T-helper 17 cell (primary cell): ENCODE results near the gene LIPA. TPM values are rescaled to one million over a fixed set of nuclear protein-coding genes. Genes with fewer than 3 reads are reported as not detected.
A peak's percentile ranks its signal among the peaks of the same experiment; 100 is the strongest.

Source experiments
- ATAC-seq: fragments of 150-1000 bp; cut with Tn5 transposase; 2 replicates; pipeline ENCODE4 v1.10.0; 2021; ENCODE audit warnings: mild to moderate bottlenecking, moderate library complexity
- DNase-seq, 3 donors: peaks; one replicate each; pipeline versions ENCODE4 v3.0.0 to v3.0.0-alpha.2; 2020 to 2021
- H3K9me3 ChIP-seq: one replicate; pipeline ENCODE4 v1.7.0; 2013; ENCODE audit warnings: low read length, mild to moderate bottlenecking; ENCODE audit not compliant: control insufficient read depth, poor library complexity, severe bottlenecking
- H3K27ac Mint-ChIP-seq: one replicate; pipeline ENCODE4 v1.8.0; 2022; ENCODE audit warnings: mild to moderate bottlenecking, moderate library complexity, mixed read lengths
- H3K27me3 Mint-ChIP-seq: one replicate; pipeline ENCODE4 v1.8.0; 2022; ENCODE audit warnings: mixed read lengths
- H3K36me3 Mint-ChIP-seq: one replicate; pipeline ENCODE4 v1.8.0; 2022; ENCODE audit warnings: low read depth, mixed read lengths
- H3K4me1 Mint-ChIP-seq: one replicate; pipeline ENCODE4 v1.8.0; 2022; ENCODE audit warnings: mild to moderate bottlenecking, mixed read lengths
- H3K4me3 Mint-ChIP-seq: one replicate; pipeline ENCODE4 v1.8.0; 2022; ENCODE audit warnings: mild to moderate bottlenecking, moderate library complexity, mixed read lengths
- total RNA-seq, 4 donors: library from RNA in 2 of 4; stranded (reverse) in 2 of 4; gene quantifications; one replicate each; pipeline ENCODE4 v1.2.3 and lab custom pipeline; 2022 to 2026

Gene LIPA
- total RNA-seq, 2 donors from 2014 or later = 24.7 to 33.8 TPM

- no peak overlapping the region for H3K4me3 Mint-ChIP-seq
- ATAC-seq = no peak
Observed at GRCh38 chr10:89281606-89282395, 30.2 kb upstream of the LIPA start.

GRCh38 chr10:89280508-89280907 lies 28.9 kb upstream of the LIPA start:
- Mint-ChIP-seq H3K27me3 (peaks cover 12% of the 10 kb centered on the region), H3K4me1 (no peaks in the 10 kb centered on the region), H3K27ac (no peak overlapping the region), H3K36me3 (peaks cover 2% of the 10 kb centered on the region), H3K4me3 (no peak overlapping the region)
- no peak for DNase-seq
- ATAC-seq = no peak
- no peaks in the 10 kb centered on the region for H3K9me3 ChIP-seq

More at GRCh38 chr10:89281606-89282395, 30.2 kb upstream of the LIPA start:
- DNase-seq = no peak
- Mint-ChIP-seq H3K27ac (no peak overlapping the region), H3K36me3 (peaks cover 2% of the 10 kb centered on the region), H3K27me3 (peaks cover 10% of the 10 kb centered on the region), H3K4me1 (no peaks in the 10 kb centered on the region)
- no peaks in the 10 kb centered on the region for H3K9me3 ChIP-seq

GRCh38 chr10:89279421-89279869 lies 27.9 kb upstream of the LIPA start:
- peaks cover 2% of the 10 kb centered on the region for H3K36me3 Mint-ChIP-seq
- no peaks in the 10 kb centered on the region for H3K4me1 Mint-ChIP-seq
- H3K27ac Mint-ChIP-seq = no peak overlapping the region
- no peaks in the 10 kb centered on the region for H3K9me3 ChIP-seq
- H3K27me3 Mint-ChIP-seq = peaks cover 20% of the 10 kb centered on the region
- ATAC-seq (no peak), DNase-seq (no peak)
- H3K4me3 Mint-ChIP-seq = no peak overlapping the region

- ATAC-seq (no peak), DNase-seq (no peak)
- no peaks in the 10 kb centered on the region for H3K9me3 ChIP-seq
- Mint-ChIP-seq H3K27me3 (peaks cover 20% of the 10 kb centered on the region), H3K4me3 (no peak overlapping the region), H3K4me1 (no peaks in the 10 kb centered on the region), H3K36me3 (peaks cover 2% of the 10 kb centered on the region), H3K27ac (no peak overlapping the region)
Observed at GRCh38 chr10:89278900-89279392, 27.4 kb upstream of the LIPA start.

GRCh38 chr10:89278034-89278535 lies 26.5 kb upstream of the LIPA start:
- Mint-ChIP-seq H3K36me3 (peaks cover 5% of the 10 kb centered on the region), H3K27ac (no peak overlapping the region), H3K27me3 (peaks cover 20% of the 10 kb centered on the region), H3K4me3 (no peak overlapping the region), H3K4me1 (no peaks in the 10 kb centered on the region)
- no peak for ATAC-seq
- no peaks in the 10 kb centered on the region for H3K9me3 ChIP-seq
- no peak for DNase-seq

GRCh38 chr10:89275383-89275782 lies 23.8 kb upstream of the LIPA start:
- no peaks in the 10 kb centered on the region for H3K9me3 ChIP-seq
- H3K27me3 Mint-ChIP-seq = peaks cover 20% of the 10 kb centered on the region
- no peak for ATAC-seq
- H3K36me3 Mint-ChIP-seq = peaks cover 6% of the 10 kb centered on the region
- H3K27ac Mint-ChIP-seq = no peak overlapping the region
- no peak overlapping the region for H3K4me3 Mint-ChIP-seq
- DNase-seq = no peak
- H3K4me1 Mint-ChIP-seq = no peaks in the 10 kb centered on the region

GRCh38 chr10:89274928-89275327 lies 23.4 kb upstream of the LIPA start:
- H3K36me3 Mint-ChIP-seq = peaks cover 6% of the 10 kb centered on the region
- H3K27me3 Mint-ChIP-seq = peaks cover 20% of the 10 kb centered on the region
- no peaks in the 10 kb centered on the region for H3K9me3 ChIP-seq
- H3K27ac Mint-ChIP-seq = no peak overlapping the region
- ATAC-seq (no peak), DNase-seq (no peak)
- H3K4me1 Mint-ChIP-seq = no peaks in the 10 kb centered on the region
- no peak overlapping the region for H3K4me3 Mint-ChIP-seq

- H3K9me3 ChIP-seq = no peaks in the 10 kb centered on the region
- Mint-ChIP-seq H3K36me3 (peaks cover 4% of the 10 kb centered on the region), H3K27ac (no peak overlapping the region), H3K4me1 (no peaks in the 10 kb centered on the region), H3K27me3 (peaks cover 20% of the 10 kb centered on the region), H3K4me3 (no peak overlapping the region)
- no peak for ATAC-seq
- no peak for DNase-seq
Observed at GRCh38 chr10:89273680-89274079, 22.1 kb upstream of the LIPA start.

GRCh38 chr10:89271532-89271931 lies 20.0 kb upstream of the LIPA start:
- ATAC-seq (no peak), DNase-seq (no peak)
- H3K9me3 ChIP-seq = no peaks in the 10 kb centered on the region
- Mint-ChIP-seq H3K36me3 (peaks cover 4% of the 10 kb centered on the region), H3K27ac (peak overlapping the region; percentile 10), H3K27me3 (peaks cover 17% of the 10 kb centered on the region), H3K4me3 (no peak overlapping the region), H3K4me1 (peaks cover 3% of the 10 kb centered on the region)

GRCh38 chr10:89270153-89270483 lies 18.5 kb upstream of the LIPA start:
- H3K27ac Mint-ChIP-seq = no peak overlapping the region
- DNase-seq = no peak
- H3K36me3 Mint-ChIP-seq = peaks cover 4% of the 10 kb centered on the region
- H3K9me3 ChIP-seq = no peaks in the 10 kb centered on the region
- no peak for ATAC-seq
- peaks cover 11% of the 10 kb centered on the region for H3K27me3 Mint-ChIP-seq
- peaks cover 3% of the 10 kb centered on the region for H3K4me1 Mint-ChIP-seq
- no peak overlapping the region for H3K4me3 Mint-ChIP-seq

GRCh38 chr10:89269433-89270152 lies 18.0 kb upstream of the LIPA start:
- H3K27ac Mint-ChIP-seq = no peak overlapping the region
- H3K4me1 Mint-ChIP-seq = peaks cover 3% of the 10 kb centered on the region
- H3K27me3 Mint-ChIP-seq = peaks cover 7% of the 10 kb centered on the region
- ATAC-seq (no peak), DNase-seq (no peak)
- H3K4me3 Mint-ChIP-seq = no peak overlapping the region
- peaks cover 4% of the 10 kb centered on the region for H3K36me3 Mint-ChIP-seq
- H3K9me3 ChIP-seq = no peaks in the 10 kb centered on the region

- no peak for ATAC-seq
- no peak for DNase-seq
- H3K4me3 Mint-ChIP-seq = no peak overlapping the region
- peaks cover 7% of the 10 kb centered on the region for H3K27me3 Mint-ChIP-seq
- H3K9me3 ChIP-seq = no peaks in the 10 kb centered on the region
- no peaks in the 10 kb centered on the region for H3K36me3 Mint-ChIP-seq
- H3K4me1 Mint-ChIP-seq = peaks cover 3% of the 10 kb centered on the region
- no peak overlapping the region for H3K27ac Mint-ChIP-seq
Observed at GRCh38 chr10:89266721-89267453, 15.3 kb upstream of the LIPA start.

- no peak for ATAC-seq
- Mint-ChIP-seq H3K4me3 (no peak overlapping the region), H3K36me3 (no peaks in the 10 kb centered on the region), H3K4me1 (peaks cover 3% of the 10 kb centered on the region), H3K27ac (no peak overlapping the region), H3K27me3 (peaks cover 7% of the 10 kb centered on the region)
- DNase-seq = no peak
- no peaks in the 10 kb centered on the region for H3K9me3 ChIP-seq
Observed at GRCh38 chr10:89263531-89263930, 12.0 kb upstream of the LIPA start.
